Measurements from ENCODE around the gene HSPA12A.

The HSPA12A gene

DNA sequence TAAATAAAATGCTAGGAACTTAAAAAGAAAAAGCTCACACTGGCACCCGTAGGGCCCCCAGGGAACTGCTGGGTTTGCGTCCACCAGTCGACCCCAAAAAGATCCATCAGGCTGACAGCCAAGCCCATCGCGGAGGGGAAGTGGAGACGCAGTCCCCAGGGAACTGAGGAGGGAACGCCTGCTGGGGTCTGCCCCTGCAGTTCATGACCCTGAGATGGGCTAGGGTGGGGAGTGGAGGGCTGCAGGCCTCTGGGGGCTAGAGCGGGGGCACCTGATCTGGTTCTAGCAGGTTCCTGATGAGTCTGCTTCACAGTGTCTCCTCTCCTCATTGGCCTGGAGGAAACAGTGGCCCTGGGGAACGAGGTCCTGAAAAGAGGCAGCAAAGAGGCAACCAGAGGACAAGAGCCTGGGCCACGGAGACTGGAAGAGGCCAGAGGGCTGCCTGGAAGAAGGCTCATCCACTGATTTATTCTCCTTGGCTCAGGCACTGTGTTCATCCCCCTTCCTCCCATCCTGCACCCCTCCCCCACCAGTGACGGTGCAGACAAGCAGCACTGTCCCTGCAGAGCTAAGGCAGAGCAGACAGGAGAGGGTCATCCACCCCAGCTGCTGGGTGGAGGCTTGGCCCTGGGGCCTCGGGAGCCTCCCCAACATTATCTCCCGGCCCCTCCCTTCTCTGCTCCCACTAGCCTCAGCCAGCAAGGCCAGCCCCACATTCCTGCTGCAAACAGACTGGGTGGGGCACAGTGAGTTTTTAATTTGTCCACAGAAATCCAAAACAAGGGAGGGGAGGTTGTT, 24.7 kb upstream of the HSPA12A start:
- Mint-ChIP-seq H3K4me1 (ENCODE audit: low read depth in 2 of 2) (peaks cover 0 to 2% of the 10 kb centered on the region in 2 donors), H3K36me3 (ENCODE audit: insufficient read depth) (no peaks in the 10 kb centered on the region), H3K27me3 (peaks cover 26 to 70% of the 10 kb centered on the region in 2 donors), H3K27ac (no peak overlapping the region), H3K4me3 (no peak overlapping the region), H3K9me3 (no peaks in the 10 kb centered on the region)
- no peak for DNase-seq
- ATAC-seq (replicated peaks), result no peak

DNA sequence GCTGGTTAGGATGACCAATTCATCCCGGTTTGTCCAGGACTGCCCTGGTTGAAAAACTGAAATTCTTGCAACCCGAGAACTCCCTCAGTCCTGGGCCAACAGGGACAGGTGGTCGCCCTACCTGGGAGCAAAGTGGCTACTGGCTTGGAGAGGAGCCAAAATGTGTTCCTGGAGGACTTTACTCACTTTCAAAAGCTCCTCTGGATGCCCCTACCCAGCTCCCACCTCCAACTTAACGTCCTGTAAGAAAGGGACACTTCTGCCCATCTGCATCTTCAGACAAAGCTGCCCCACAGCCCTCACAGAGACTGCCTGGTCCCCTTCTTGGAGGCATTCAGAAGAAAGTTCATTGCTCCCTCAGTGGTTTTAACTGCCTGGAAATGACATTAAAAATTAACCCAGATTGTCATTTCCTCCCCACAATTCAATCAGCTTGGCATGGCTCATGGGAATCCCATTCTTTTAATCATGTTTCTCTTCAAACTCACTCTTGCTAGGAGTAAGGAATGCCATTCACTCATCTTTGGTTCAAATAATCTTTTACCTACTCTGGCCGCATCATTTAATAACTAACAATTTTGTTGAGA, 24.0 kb upstream of the HSPA12A start:
- DNase-seq, result no peak
- no peaks in the 10 kb centered on the region for H3K9me3 Mint-ChIP-seq
- no peaks in the 10 kb centered on the region for H3K36me3 Mint-ChIP-seq (ENCODE audit: insufficient read depth)
- H3K4me1 Mint-ChIP-seq (ENCODE audit: low read depth in 2 of 2), result peaks cover 0 to 2% of the 10 kb centered on the region in 2 donors
- H3K27me3 Mint-ChIP-seq, result peaks cover 26 to 67% of the 10 kb centered on the region in 2 donors
- ATAC-seq (replicated peaks), result no peak
- H3K27ac Mint-ChIP-seq, result no peak overlapping the region
- no peak overlapping the region for H3K4me3 Mint-ChIP-seq

DNA sequence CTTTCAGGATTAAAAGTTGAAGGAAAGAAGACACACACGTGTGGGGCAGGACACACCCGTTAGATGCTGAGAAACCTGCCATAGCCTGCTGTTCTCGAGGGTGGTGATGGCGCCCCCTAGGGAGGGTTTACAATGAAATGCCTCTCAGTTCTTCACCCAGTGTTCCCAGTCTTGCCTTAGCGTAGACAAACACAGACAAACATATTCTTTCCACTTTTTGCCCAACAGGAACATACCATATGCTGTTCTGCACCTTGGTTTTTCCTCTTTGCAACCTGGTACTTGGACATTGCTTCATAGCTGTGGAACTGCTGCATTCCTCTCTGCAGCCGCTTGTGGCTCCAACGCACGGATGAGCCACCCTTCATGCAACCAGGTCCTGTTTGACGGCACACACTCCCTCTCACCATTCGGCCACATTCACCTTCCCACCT, 23.3 kb upstream of the HSPA12A start:
- no peak for ATAC-seq (replicated peaks)
- peak in 1 of 3 experiments; percentile 21 for DNase-seq
- Mint-ChIP-seq H3K36me3 (ENCODE audit: insufficient read depth) (no peaks in the 10 kb centered on the region), H3K4me3 (no peak overlapping the region), H3K27me3 (peaks cover 26 to 60% of the 10 kb centered on the region in 2 donors), H3K27ac (no peak overlapping the region), H3K4me1 (ENCODE audit: low read depth in 2 of 2) (peaks cover 0 to 2% of the 10 kb centered on the region in 2 donors), H3K9me3 (no peaks in the 10 kb centered on the region)

DNA sequence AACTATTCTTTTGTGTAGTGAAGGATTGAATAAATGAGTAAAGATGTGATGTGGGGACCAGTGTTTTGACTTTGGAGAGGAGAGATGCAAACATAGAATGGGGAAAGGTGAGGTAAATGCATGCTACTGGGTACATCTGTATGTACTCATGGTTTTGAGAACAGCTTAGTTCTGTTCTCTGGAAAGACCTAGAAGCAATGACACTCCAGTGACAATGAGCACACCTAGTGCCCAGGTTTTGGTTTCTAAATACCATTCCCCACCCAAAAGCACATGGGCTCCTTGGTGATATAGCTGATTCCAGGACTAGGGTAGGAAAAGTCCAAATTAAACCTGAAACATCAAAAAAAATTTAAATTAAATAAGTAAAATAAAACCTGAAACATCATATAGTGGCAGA, 22.6 kb upstream of the HSPA12A start:
- Mint-ChIP-seq H3K36me3 (ENCODE audit: insufficient read depth) (no peaks in the 10 kb centered on the region), H3K27ac (no peak overlapping the region), H3K9me3 (no peaks in the 10 kb centered on the region), H3K4me3 (no peak overlapping the region), H3K27me3 (peaks cover 22 to 53% of the 10 kb centered on the region in 2 donors), H3K4me1 (ENCODE audit: low read depth in 2 of 2) (no peaks in the 10 kb centered on the region)
- DNase-seq, result no peak
- ATAC-seq (replicated peaks), result no peak

DNA sequence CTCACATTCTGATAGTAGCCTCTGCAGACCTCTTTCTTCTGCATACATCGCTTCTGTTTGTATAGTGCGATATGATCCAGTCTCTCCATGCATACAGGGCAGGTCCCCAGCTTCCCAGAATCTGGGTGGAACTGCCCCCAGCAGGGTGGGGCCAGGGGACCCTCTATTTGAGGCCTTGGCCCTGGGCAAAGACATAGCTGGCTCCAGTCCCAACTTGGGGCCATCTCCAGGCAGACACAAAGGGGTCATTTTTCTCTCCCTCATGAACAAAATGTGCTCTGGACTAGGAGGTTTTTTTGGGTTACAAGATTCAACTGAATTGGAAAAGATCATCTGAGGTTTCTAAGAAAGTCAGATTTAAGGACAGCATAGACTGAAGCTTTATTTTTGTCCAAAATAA, 21.1 kb upstream of the HSPA12A start:
- H3K27ac Mint-ChIP-seq, result no peak overlapping the region
- no peak overlapping the region for H3K4me3 Mint-ChIP-seq
- no peaks in the 10 kb centered on the region for H3K36me3 Mint-ChIP-seq (ENCODE audit: insufficient read depth)
- no peaks in the 10 kb centered on the region for H3K4me1 Mint-ChIP-seq (ENCODE audit: low read depth in 2 of 2)
- H3K27me3 Mint-ChIP-seq, result peaks cover 16 to 40% of the 10 kb centered on the region in 2 donors
- ATAC-seq (replicated peaks), result no peak
- DNase-seq, result no peak
- no peaks in the 10 kb centered on the region for H3K9me3 Mint-ChIP-seq

DNA sequence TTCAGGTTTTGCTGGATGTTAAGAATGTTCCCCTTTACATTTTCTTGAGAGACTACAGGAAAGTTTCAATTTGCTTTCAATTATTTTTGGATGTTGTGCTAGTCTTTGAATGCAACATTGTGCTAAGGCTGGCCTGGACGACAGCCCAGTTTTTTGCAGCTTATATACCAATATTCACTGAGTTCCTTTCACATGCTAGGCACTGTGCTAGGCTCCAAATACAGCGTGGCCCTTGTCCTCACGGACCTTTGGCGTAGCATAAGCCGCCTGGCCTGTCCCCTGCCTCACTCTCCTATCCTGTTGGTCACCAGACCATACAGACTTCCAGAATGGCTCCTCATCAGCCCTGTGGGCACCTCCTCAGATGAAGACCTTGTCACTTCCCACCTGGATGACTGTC, 19.5 kb upstream of the HSPA12A start:
- DNase-seq (no peak), ATAC-seq (replicated peaks) (no peak)
- Mint-ChIP-seq H3K4me1 (ENCODE audit: low read depth in 2 of 2) (no peaks in the 10 kb centered on the region), H3K4me3 (no peak overlapping the region), H3K27ac (no peak overlapping the region), H3K36me3 (ENCODE audit: insufficient read depth) (no peaks in the 10 kb centered on the region), H3K9me3 (no peaks in the 10 kb centered on the region), H3K27me3 (peaks cover 16 to 27% of the 10 kb centered on the region in 2 donors)

DNA sequence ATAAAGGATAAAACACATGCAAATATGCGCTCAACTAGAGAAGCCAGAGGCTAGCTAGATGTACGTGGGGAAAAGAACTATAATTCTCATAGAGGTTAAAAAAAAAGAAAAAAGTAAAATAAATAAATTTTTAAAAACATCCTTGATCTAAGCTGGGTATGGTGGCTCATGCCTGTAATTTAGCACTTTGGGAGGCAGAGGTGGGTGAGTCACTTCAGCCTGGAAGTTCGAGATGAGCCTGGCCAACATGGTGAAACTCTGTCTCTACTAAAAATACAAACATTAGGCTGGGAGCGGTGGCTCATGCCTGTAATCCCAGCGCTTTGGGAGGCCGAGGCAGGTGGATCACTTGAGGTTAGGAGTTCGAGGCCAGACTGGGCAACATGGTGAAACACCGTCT, 18.6 kb upstream of the HSPA12A start:
- Mint-ChIP-seq H3K36me3 (ENCODE audit: insufficient read depth) (no peaks in the 10 kb centered on the region), H3K27ac (no peak overlapping the region), H3K9me3 (no peaks in the 10 kb centered on the region), H3K4me1 (ENCODE audit: low read depth in 2 of 2) (no peaks in the 10 kb centered on the region), H3K27me3 (peaks cover 13 to 22% of the 10 kb centered on the region in 2 donors), H3K4me3 (no peak overlapping the region)
- DNase-seq, result no peak
- ATAC-seq (replicated peaks), result no peak

DNA sequence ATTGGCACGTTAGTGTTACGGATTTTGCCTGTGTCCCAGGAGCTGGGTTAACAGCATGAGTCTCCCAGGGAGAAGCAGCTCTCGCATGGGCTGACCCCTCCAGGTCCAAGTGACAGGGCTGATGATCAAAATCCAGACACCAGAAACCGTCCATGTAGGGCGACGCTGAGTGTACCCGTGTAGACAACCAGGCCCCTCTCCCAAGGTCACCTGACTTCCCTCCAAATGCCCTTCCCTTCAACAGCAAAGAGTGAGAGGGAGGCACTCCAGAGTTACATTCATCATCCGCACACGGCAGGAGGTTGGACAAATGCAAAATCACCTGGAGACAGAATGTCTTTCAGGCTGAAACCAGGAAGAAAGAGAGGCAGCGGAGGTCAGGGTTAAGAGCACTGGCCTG, 14.9 kb upstream of the HSPA12A start:
- no peaks in the 10 kb centered on the region for H3K9me3 Mint-ChIP-seq
- no peak for DNase-seq
- peaks cover 8 to 12% of the 10 kb centered on the region in 2 donors for H3K27me3 Mint-ChIP-seq
- ATAC-seq (replicated peaks), result no peak
- H3K27ac Mint-ChIP-seq, result no peak overlapping the region
- H3K36me3 Mint-ChIP-seq (ENCODE audit: insufficient read depth), result no peaks in the 10 kb centered on the region
- no peaks in the 10 kb centered on the region for H3K4me1 Mint-ChIP-seq (ENCODE audit: low read depth in 2 of 2)
- no peak overlapping the region for H3K4me3 Mint-ChIP-seq

DNA sequence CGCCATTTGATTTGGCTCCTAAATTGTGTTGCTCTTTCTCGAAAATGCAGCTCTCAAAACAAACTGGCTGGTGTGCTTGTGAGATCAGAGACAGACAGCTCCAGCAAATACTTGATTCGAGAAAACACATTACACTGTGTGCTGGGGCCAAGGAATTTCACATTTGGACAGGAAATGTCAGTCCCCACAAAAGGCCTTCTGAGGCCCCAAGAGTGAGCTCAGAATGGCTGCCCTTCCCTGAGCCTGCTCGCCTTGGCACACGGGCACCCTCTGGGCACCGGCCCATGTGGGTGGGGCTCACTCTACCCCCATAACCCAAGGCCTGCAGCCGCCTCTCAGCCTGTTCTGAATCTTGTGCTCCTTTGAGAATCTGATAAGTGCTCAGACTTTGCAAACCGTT, 13.9 kb upstream of the HSPA12A start:
- Mint-ChIP-seq H3K4me3 (no peak overlapping the region), H3K36me3 (ENCODE audit: insufficient read depth) (no peaks in the 10 kb centered on the region), H3K4me1 (ENCODE audit: low read depth in 2 of 2) (no peaks in the 10 kb centered on the region), H3K27ac (no peak overlapping the region), H3K27me3 (peaks cover 14 to 15% of the 10 kb centered on the region in 2 donors), H3K9me3 (no peaks in the 10 kb centered on the region)
- DNase-seq, result no peak
- ATAC-seq (replicated peaks), result no peak

DNA sequence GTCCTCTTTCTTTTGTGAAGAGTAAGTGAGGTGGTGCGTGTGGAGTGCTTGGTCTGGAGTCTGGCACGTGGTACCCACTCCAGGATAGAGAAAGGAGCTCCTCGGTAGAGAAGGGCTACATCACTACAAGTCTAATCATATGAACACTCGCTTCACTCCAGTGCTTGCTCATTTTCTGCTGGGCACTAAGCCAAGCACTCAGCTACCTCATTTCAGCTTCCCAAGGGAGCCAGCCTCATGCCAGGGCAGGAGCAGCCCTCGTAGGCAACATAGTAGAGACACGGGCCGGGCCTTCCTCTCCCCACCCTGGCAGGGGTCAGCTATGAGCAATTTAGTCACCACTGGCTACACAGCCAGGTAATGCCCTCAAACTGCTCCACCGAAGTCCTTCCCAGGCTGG, 11.4 kb upstream of the HSPA12A start:
- H3K27me3 Mint-ChIP-seq, result peaks cover 14 to 15% of the 10 kb centered on the region in 2 donors
- no peak overlapping the region for H3K27ac Mint-ChIP-seq
- H3K9me3 Mint-ChIP-seq, result no peaks in the 10 kb centered on the region
- ATAC-seq (replicated peaks) (no peak), DNase-seq (no peak)
- no peak overlapping the region for H3K4me3 Mint-ChIP-seq
- H3K4me1 Mint-ChIP-seq (ENCODE audit: low read depth in 2 of 2), result no peaks in the 10 kb centered on the region
- H3K36me3 Mint-ChIP-seq (ENCODE audit: insufficient read depth), result no peaks in the 10 kb centered on the region

DNA sequence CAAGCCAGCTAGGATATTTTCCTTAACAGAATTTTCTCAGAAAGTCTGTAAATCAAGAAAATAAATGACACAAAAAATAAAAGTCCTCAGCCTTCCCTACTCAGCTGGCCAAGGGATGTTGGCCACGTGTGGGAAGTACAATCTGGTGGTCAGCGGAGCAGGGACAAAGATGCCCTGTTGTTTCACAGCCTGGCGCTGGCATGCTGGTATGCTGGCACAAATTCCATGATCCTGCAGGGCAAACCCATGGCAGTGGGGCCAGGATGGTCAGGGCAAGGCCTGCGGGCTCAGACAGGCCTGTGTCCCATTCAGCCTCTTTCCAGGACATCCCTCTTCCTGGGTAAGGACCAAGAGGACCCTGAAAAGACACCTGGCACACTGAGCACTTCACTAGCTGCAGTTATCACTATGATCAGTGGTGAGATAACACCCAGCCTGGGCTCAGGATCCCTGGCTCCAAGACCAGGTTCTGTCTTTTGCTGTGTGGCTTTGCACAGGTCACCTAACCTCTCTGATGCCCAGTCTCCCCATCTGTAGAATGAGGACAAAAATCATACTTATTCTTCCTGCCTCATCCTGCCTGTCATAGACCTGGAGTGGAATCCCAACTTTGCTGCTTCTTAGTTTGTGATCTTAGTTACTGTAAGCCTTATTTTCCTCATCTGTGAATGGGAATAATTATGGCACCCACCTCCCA, 10.8 kb upstream of the HSPA12A start:
- peaks cover 14 to 15% of the 10 kb centered on the region in 2 donors for H3K27me3 Mint-ChIP-seq
- no peaks in the 10 kb centered on the region for H3K4me1 Mint-ChIP-seq (ENCODE audit: low read depth in 2 of 2)
- H3K4me3 Mint-ChIP-seq, result no peak overlapping the region
- no peak overlapping the region for H3K27ac Mint-ChIP-seq
- H3K36me3 Mint-ChIP-seq (ENCODE audit: insufficient read depth), result no peaks in the 10 kb centered on the region
- DNase-seq (no peak), ATAC-seq (replicated peaks) (no peak)
- no peaks in the 10 kb centered on the region for H3K9me3 Mint-ChIP-seq

DNA sequence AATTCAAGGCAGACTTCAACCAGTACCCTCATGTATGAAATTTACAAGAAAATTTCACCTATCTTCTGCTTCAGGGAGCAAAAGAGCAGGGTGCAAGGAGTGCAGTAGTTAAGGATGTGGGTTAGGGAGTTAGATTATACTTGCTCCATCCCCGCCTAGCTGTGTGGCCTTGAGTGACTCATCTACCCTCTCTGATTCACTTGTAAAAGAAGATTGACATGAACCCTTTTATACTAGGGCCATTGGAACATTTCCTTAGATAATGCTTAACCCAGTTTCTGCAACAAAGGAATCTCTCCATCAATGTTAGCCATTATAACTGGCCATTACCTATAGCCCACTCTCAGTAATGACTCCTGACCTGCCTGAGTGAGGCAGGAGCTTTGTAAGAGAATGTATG, 10.2 kb upstream of the HSPA12A start:
- H3K4me1 Mint-ChIP-seq (ENCODE audit: low read depth in 2 of 2), result no peaks in the 10 kb centered on the region
- ATAC-seq (replicated peaks), result no peak
- no peaks in the 10 kb centered on the region for H3K36me3 Mint-ChIP-seq (ENCODE audit: insufficient read depth)
- DNase-seq, result no peak
- no peaks in the 10 kb centered on the region for H3K9me3 Mint-ChIP-seq
- no peak overlapping the region for H3K4me3 Mint-ChIP-seq
- H3K27me3 Mint-ChIP-seq, result peaks cover 14 to 15% of the 10 kb centered on the region in 2 donors
- H3K27ac Mint-ChIP-seq, result no peak overlapping the region

DNA sequence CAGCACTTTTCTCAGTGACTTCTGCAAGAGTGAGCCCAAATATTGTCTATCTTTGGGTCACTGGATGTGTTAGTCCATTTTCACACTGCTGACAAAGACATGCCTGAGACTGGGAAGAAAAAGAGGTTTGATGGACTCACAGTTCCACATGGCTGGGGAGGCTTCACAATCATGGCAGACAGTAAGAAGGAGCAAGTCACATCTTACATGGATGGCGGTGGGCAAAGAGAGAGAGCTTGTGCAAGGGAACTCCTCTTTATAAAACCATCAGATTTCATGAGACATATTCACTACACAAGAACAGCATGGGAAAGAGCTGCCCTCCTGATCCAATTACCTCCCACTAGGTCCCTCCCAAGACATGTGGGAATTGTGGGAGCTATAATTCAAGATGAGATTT, 6.1 kb upstream of the HSPA12A start:
- H3K4me3 Mint-ChIP-seq, result no peak overlapping the region
- no peak overlapping the region for H3K27ac Mint-ChIP-seq
- peaks cover 0 to 1% of the 10 kb centered on the region in 2 donors for H3K9me3 Mint-ChIP-seq
- H3K4me1 Mint-ChIP-seq (ENCODE audit: low read depth in 2 of 2), result peaks cover 0 to 6% of the 10 kb centered on the region in 2 donors
- no peak for DNase-seq
- H3K27me3 Mint-ChIP-seq, result peaks cover 38% of the 10 kb centered on the region in 2 donors
- ATAC-seq (replicated peaks), result no peak
- no peaks in the 10 kb centered on the region for H3K36me3 Mint-ChIP-seq (ENCODE audit: insufficient read depth)

DNA sequence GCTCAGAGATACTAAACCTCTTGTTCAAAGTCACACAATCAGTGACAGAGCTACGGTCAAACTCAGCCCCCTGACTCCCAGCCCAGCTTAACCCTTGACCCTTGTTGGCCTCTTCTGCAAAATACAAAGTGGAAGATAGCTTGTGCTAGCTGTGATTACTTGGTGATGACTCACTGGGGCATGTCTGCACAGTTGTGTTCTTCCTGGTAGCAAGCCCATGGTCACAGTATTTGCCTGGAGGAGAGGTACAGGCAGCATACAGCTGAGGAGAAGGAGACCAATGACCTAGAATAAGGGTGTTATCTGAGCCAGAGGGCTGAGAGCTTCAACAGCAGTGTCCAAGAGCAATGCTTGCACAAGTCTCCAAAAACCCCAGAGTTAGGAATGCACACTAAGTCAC, 5.7 kb upstream of the HSPA12A start:
- DNase-seq (no peak), ATAC-seq (replicated peaks) (no peak)
- Mint-ChIP-seq H3K36me3 (ENCODE audit: insufficient read depth) (no peaks in the 10 kb centered on the region), H3K27ac (no peak overlapping the region), H3K4me3 (no peak overlapping the region), H3K27me3 (peaks cover 40 to 42% of the 10 kb centered on the region in 2 donors), H3K9me3 (peaks cover 0 to 1% of the 10 kb centered on the region in 2 donors), H3K4me1 (ENCODE audit: low read depth in 2 of 2) (peaks cover 3 to 10% of the 10 kb centered on the region in 2 donors)

Data from effector memory CD8-positive, alpha-beta T cell (primary cell).